Inflammatory macrophage treated with lipopolysaccharide for 4 hours (primary cell): ENCODE results near the gene OSER1.

Experiments used
- DNase-seq: peaks from one replicate; pipeline ENCODE4 v3.0.0-alpha.2; 2020

Gene OSER1

GRCh38 chr20:44172572-44172950 is 38.0 kb downstream of the OSER1 start:
- no peak for DNase-seq

DNA sequence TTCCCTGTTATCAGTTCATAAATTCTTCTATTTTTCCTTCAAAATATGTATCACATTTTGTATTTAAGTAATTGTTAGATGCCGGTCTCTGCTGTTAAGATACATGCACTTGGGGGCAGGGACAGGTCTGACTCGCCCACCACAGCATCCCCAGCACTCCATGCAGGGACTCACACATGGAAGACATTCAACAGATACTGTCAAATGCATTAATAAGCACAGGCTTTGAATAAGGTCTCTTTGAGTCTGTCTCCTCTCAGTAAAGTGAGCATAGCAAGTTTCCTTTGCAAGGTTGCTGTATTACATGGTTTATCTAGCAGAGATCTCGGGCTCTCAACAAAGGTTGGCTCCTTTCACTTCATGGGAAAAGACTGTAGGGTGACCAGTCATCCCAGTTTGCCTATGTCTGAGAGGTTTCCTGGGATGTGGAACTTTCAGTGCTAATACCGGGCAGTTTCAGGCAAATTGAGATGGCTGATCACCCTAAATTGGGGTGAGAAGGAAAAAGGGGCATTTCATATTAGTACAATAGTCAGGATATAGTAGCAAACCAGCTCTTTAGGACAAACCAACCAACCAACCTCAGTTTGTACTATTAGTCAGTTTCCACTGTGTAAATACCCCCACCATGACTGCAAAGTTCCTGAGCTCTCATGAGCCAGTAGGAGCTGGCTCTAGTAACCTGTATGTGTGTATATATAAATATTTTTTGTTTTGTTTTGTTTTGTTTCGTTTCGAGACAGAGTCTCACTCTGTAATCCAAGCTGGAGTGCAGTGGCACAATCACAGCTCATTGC is 38.6 kb downstream of the OSER1 start:
- no peak for DNase-seq

- DNase-seq: no peak
Observed at GRCh38 chr20:44170816-44171410, 39.7 kb downstream of the OSER1 start.

- DNase-seq: no peak
Observed at GRCh38 chr20:44167736-44168135, 42.8 kb downstream of the OSER1 start.

DNA sequence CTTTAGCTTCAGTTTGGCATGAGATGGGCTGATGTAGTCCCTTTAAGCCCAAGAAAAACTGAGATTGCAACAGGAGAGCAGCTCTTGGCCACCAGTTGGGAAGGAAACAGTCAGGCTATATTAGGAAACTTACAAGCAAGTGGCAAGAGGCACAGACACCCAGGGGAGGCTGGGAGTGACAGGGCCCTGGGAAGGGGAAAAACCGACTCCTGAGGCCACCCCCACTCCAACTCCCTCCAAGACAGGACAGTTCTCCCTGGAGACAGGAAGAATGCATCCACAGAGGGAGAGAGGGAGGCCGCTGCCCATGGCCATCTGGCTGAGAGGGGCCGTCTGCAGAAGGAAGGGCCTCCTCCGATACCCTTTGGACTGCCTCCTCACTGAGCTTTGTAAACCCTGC is 44.1 kb downstream of the OSER1 start:
- no peak for DNase-seq

DNA sequence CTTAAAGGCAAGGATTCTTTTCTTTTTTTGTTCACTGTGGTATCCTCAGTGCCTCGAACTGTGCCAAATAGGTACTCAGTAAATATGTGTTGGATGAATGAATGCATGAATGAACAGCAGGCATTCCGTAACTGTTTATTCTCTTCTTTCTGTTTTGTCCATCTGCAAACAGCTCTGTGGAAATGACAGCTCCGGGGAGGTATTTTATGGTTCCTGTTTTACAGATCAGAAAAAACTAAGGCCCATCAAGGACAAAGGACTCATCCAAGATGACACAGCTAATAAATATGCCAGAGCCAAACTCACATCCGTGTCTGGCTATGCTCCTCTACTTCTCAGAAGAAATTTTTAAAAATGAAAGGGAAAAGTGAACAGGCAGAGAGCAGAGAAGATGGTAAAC is 44.6 kb downstream of the OSER1 start:
- no peak for DNase-seq

GRCh38 chr20:44160133-44160532 is 50.4 kb downstream of the OSER1 start:
- no peak for DNase-seq

DNA sequence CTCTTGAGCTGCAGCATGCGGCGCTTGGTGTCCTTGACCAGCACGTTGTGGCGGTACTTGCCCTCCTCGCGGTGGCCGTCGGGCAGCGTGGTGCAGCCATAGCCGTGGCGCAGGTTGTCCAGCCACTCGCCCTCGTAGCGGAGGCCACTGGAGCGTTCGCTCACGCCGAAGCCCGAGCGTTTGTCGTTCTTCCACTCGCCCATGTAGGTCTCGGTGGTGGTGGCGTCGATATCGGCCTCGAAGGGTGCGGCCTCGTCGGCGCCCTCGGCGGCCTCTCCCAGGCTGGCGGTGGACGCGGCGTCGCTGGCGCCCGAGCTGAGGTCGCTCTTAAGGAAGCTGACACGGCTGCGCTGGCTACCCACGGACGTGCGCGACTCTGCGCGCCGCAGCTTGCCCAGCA is 50.9 kb downstream of the OSER1 start:
- no peak for DNase-seq

GRCh38 chr20:44159125-44159524 is 51.4 kb downstream of the OSER1 start:
- no peak for DNase-seq

DNA sequence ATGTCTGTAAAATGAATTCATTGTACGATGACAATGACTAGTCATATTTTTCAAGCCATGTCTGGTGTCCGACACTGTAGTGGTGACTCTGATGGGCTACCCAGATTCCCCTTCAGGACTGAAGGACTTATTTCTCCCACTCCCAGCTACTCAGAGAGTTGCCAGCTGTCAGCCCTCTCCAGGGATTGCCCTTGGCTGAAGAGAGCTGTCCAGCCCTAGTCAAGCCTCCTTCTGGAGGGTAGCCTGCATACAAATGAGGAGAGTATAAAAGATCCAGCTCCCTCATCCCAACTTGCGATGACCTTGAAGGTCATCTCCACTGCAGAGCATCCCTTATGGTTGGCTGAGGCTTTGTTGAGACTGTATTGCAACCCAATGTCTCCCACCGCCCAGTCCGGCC is 53.5 kb downstream of the OSER1 start:
- no peak for DNase-seq

- DNase-seq: no peak
Observed at GRCh38 chr20:44154521-44155001, 56.0 kb downstream of the OSER1 start.

GRCh38 chr20:44153636-44154043 is 56.9 kb downstream of the OSER1 start:
- no peak for DNase-seq

- no peak for DNase-seq
Observed at GRCh38 chr20:44151621-44152416, 58.8 kb downstream of the OSER1 start.

GRCh38 chr20:44146272-44146671 is 64.3 kb downstream of the OSER1 start:
- no peak for DNase-seq
